ENCODE measurements around the gene PLCH1.

GRCh38 chr3:155595371-155595770, 149.5 kb downstream of the PLCH1 start:
- TF ChIP-seq POLR2AphosphoS5 (IDR thresholded peaks at IDR 0.05; ENCODE audit: borderline replicate concordance, low read depth, low read length) = no peak
- no peak for TF ChIP-seq FOXP2 (optimal IDR thresholded peaks at IDR 0.05; ENCODE audit: control extremely low read depth, extremely low read length, insufficient read depth)
- no peak for TF ChIP-seq EZH2 (IDR thresholded peaks at IDR 0.05)
